HS-27A (cell line): ENCODE results near the gene NFIA.
A peak's percentile ranks its signal among the peaks of the same experiment; 100 is the strongest.
"Not testable (repeated sequence)": the region's sequence is repeated elsewhere in the genome, so short reads cannot be mapped to it uniquely, and the experiment has no call there.

Experiments used
- DNase-seq: peaks from one replicate; pipeline ENCODE4 v3.0.0-alpha.2; 2012; ENCODE audit warnings: low read depth, missing footprints

The NFIA gene

GRCh38 chr1:61273167-61273705 is 190.9 kb downstream of the NFIA start:
- no peak for DNase-seq

DNA sequence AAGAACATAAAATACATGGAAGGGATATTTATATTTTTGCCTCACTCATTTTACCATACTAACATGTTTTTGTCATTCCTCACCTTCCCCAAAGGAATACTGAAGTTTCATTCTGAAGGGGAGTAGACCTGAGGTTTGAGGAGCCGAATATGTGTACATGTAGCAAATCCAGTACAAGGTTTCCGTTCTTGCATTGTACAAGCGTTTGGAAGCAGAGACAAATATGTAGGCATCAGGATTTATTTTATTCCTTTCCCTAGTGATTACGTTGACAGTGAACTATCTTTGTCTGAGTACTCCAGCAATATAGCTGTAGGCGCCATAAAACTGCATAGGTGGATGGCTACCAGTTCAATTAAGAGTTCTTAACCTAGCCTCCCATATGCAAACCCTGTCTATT is 191.5 kb downstream of the NFIA start:
- no peak for DNase-seq

GRCh38 chr1:61274939-61275338 is 192.6 kb downstream of the NFIA start:
- no peak for DNase-seq

DNA sequence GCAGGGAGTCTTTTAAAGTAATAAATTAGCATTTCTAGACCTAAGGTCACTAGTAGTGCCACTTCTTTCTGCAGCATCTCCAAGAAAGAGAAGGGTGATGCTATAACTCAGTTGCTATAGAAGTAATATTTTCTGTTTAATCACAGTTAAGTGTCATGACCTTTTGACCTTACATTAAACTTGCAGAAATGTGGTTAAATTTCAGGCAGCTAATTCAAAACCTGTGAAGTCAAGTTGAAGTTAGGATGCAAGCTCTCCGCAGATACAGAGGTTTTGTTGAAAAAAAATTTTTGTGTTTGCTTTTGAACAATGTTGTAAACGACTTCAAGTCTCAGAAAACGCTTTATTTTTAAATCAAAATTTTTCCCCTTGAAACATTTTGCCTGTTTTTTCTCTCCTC is 193.9 kb downstream of the NFIA start:
- DNase-seq, result no peak

DNA sequence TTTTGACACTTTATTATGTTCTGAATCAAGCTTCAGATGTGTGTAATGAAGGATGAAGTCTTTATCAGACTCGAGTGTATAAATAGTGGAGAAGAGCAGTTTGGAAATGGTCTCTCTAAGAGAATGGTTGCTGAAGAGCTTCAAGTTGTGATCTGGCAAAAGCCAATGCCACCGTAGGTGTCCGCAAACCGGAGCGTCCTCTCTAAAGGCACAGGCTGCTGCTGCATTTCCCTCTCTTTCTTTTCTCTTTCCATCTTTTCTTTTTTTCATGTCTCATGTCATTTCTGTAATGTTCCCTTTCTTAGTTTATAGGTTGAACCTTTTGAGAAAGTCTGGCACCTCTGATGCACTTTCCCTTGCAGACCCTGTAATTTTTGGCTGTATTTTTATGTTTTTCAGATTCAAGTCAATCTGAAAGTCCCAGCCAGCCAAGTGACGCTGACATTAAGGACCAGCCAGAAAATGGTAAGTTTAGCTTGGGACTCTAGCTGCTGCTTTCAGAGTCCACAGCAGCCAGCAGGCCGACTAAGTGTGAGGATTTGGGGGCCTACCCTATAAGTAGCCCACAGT is 194.8 kb downstream of the NFIA start:
- DNase-seq, result no peak

GRCh38 chr1:61278503-61278902 is 196.1 kb downstream of the NFIA start:
- not testable (repeated sequence) for DNase-seq

DNA sequence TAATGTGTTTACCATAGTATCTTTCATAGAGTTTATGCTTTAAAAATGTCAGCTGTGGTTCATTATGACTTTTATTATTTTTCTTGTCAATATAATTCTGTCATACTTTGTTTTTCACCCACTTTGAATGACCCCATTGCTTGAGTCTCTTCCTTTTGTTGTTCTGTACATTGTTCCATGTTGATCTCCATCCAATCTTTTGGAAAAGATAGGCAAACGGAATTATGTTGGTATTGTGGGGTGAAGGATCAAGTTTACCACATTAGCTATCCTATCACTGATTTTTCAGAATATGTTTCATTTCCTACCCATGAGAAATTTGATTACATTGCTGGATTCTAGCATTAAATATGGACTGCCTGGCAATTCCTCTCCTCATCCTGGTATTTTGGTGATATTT is 196.6 kb downstream of the NFIA start:
- no peak for DNase-seq

DNA sequence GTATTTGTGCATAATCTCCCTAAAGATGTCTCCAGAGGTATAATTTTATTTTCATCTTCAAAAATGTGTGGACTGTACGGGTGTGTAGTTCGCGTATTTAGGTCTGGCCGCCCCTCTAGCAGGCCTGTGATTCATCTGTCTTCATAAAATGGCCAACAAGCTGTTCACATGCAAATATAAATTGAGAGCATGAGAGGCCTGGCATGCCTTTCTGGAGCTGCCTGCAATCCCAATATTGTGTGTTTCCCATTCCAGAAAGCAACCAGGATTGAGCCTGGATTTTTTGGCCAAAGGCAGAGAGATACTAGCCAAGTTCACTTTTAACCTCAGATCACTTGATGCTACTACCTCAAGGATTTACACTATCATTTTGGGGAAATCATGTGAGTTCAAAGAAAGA is 197.2 kb downstream of the NFIA start:
- DNase-seq, result no peak

GRCh38 chr1:61280452-61280851 is 198.1 kb downstream of the NFIA start:
- DNase-seq, result no peak

- DNase-seq, result no peak
Observed at GRCh38 chr1:61282387-61282786, 200.0 kb downstream of the NFIA start.

- DNase-seq, result no peak
Observed at GRCh38 chr1:61284248-61284854, 202.0 kb downstream of the NFIA start.

GRCh38 chr1:61284936-61285335 is 202.6 kb downstream of the NFIA start:
- no peak for DNase-seq

- no peak for DNase-seq
Observed at GRCh38 chr1:61285371-61285885, 203.1 kb downstream of the NFIA start.

- DNase-seq, result no peak
Observed at GRCh38 chr1:61287014-61287413, 204.7 kb downstream of the NFIA start.

- peak; percentile 83 for DNase-seq
Observed at GRCh38 chr1:61287734-61288133, 205.4 kb downstream of the NFIA start.

GRCh38 chr1:61289232-61290098 is 207.1 kb downstream of the NFIA start:
- no peak for DNase-seq

DNA sequence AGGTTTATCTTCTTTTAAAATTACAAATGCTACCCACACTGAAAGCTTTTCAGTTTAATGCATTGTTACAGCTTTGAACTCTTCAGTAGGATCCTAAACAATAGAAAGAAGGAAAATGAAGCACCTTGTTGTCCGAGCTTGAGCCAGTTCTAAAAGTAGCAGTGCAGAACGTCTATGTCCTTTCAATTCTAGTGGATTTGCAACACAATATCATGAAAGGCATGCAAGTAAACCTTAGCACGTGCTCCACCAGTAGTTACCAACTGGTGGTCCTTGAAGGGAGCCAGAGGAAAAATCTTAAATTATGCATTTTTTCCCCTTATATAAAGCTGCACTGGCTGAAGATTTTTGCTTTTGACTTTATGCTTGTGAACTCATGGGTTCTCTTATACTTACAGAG is 208.2 kb downstream of the NFIA start:
- no peak for DNase-seq

- no peak for DNase-seq
Observed at GRCh38 chr1:61293197-61293596, 210.8 kb downstream of the NFIA start.

DNA sequence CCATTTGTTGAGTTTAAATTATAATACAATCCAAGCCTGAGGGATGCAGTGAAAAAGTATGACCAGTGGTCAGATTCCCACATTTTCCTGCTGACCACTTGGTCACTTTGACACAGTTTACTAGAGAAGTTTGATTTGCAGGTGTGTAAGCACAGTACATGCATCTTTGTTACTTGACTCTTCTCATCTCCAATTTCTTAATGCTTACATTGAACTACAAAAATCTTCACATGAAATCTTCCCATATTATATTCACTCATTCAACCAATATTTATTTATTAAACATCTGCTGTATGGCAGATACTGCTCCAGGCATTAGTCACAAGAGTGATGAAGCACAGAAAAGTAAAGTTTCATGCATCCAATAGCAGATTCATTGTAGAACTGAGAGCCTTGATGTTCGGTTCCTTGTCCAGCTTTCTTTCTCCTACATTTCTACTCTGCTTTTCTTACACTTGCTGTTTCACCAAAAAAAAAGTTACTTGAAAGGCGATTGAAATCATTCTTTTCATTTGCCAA is 211.7 kb downstream of the NFIA start:
- DNase-seq, result no peak

- DNase-seq, result no peak
Observed at GRCh38 chr1:61294930-61295329, 212.6 kb downstream of the NFIA start.

- DNase-seq, result no peak
Observed at GRCh38 chr1:61295818-61296537, 213.6 kb downstream of the NFIA start.

DNA sequence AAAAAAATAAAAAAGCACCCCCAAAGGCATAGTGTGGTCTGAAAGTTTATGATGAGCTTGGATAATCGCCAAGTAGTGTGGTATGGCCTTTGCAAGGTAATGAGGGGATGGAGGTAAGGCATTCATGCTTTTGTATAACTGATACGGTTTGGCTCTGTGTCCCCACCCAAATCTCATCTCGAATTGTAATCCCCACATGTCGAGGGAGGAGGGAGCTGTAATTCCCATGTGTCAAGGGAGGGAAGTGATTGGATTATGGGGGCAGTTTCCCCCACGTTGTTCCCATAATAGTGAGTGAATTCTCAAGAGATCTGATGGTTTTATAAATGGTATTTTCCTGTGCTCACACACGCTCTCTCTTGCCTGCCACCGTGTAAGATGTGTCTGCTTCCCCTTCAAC is 215.5 kb downstream of the NFIA start:
- DNase-seq, result no peak
